Measurements from ENCODE around the gene VPS26B.
A peak's percentile ranks its signal among the peaks of the same experiment; 100 is the strongest.

Gene VPS26B

GRCh38 chr11:134271978-134272377 is 47.5 kb downstream of the VPS26B start:
- no peak for DNase-seq (ENCODE audit: low spot score)
- in situ Hi-C loops (cut with MboI; ENCODE audit: low sequenced_read_pairs, unreplicated experiment) = no loop called here
- no peak for TF ChIP-seq CTCF (IDR thresholded peaks at IDR 0.05; ENCODE audit: borderline replicate concordance, control extremely low read depth, extremely low read depth, insufficient read depth, missing control alignments)

DNA sequence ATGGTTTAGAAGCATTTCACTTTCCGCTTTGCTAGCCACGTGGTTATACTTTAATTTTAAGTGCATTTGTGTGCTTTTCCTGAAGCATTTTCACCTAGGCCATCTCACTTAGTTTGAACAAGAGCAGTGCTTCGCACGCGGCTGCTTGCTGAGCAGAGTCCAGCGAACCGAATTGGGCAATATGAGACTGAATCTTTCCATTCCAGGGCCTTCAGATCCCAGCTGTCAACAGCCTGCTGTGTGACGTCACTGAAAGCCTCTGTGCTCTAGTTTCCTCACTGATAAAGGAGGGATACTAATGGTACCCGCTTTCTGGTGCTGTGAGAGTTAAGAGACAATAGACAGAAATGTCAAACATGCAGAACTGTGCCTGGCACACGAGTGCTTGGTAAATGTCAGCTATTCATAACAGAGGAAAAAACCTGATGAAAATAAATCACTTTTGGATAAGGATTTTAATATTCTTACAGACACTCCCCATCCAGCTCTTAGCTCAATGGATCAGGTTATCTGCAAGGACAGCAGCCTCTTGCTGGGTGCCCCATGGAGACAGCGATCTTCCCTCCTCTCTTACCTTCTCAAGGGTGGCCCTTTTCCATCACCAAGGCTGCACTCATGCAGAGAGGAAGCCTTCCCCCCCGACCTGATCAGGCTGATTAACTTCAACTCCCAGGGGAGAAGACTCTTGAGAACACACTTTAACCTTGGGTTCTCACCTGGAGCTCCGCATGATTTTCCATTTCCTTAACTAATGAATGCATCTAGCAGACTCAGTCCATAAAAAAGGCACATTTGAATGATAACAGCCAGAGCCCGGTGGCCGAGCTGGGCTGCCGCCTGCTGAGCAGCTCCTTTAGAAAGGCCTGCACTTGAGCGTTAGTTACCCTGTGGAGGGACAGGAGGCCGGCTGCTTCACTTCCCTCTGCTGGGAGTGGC is 48.2 kb downstream of the VPS26B start:
- in situ Hi-C loops (cut with MboI; ENCODE audit: low sequenced_read_pairs, unreplicated experiment) = no loop called here
- DNase-seq (ENCODE audit: low spot score) = no peak
- TF ChIP-seq CTCF (IDR thresholded peaks at IDR 0.05; ENCODE audit: borderline replicate concordance, control extremely low read depth, extremely low read depth, insufficient read depth, missing control alignments) = no peak

DNA sequence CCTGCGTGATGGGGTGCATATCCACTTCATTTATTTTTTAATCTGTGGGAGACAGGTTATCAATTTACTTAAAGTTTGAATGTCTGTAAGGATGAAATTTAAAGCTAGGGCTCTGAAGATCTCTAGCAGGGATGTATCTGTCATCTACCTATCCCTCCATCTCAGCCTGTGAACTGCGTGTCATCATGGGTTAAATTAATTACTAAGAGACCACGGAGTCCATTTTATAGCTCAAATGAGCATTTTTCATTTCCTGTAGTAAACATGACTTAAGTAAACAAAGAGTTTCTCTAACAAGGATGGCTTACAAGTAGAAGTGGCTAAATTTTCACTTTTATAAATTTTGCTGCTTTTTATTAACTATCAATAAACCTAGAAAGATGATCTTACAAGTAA is 48.8 kb downstream of the VPS26B start:
- no peak for TF ChIP-seq CTCF (IDR thresholded peaks at IDR 0.05; ENCODE audit: borderline replicate concordance, control extremely low read depth, extremely low read depth, insufficient read depth, missing control alignments)
- no peak for DNase-seq (ENCODE audit: low spot score)
- in situ Hi-C loops (cut with MboI; ENCODE audit: low sequenced_read_pairs, unreplicated experiment) = no loop called here

DNA sequence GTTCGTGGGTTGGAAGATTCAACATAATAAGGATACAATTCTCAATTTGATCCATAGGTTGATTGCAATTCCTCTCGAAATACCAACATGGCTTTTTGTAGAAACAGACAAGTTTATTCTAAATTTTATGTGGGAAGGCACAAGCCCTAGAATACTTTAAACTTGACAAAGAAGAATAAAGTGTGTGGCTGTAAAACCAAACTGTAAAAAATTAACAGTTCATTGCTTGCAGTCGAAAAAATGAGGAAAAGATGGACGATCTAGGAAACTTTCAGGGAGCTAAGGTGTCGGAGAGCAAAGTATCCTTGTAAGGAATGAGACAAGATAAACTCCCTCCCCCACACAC is 50.7 kb downstream of the VPS26B start:
- in situ Hi-C loops (cut with MboI; ENCODE audit: low sequenced_read_pairs, unreplicated experiment) = no loop called here
- TF ChIP-seq CTCF (IDR thresholded peaks at IDR 0.05; ENCODE audit: borderline replicate concordance, control extremely low read depth, extremely low read depth, insufficient read depth, missing control alignments) = no peak
- DNase-seq (ENCODE audit: low spot score) = no peak

GRCh38 chr11:134275534-134276395 is 51.3 kb downstream of the VPS26B start, which contains the start of gene GLB1L3:
GLB1L3 (plus strand) TSS chr11:134276379; CDS start chr11:134276741, 362 bp downstream.
- peak; percentile 39 for TF ChIP-seq CTCF (IDR thresholded peaks at IDR 0.05; ENCODE audit: borderline replicate concordance, control extremely low read depth, extremely low read depth, insufficient read depth, missing control alignments)
- in situ Hi-C loops (cut with MboI; ENCODE audit: low sequenced_read_pairs, unreplicated experiment) = no loop called here
- peak; percentile 83 for DNase-seq (ENCODE audit: low spot score)

DNA sequence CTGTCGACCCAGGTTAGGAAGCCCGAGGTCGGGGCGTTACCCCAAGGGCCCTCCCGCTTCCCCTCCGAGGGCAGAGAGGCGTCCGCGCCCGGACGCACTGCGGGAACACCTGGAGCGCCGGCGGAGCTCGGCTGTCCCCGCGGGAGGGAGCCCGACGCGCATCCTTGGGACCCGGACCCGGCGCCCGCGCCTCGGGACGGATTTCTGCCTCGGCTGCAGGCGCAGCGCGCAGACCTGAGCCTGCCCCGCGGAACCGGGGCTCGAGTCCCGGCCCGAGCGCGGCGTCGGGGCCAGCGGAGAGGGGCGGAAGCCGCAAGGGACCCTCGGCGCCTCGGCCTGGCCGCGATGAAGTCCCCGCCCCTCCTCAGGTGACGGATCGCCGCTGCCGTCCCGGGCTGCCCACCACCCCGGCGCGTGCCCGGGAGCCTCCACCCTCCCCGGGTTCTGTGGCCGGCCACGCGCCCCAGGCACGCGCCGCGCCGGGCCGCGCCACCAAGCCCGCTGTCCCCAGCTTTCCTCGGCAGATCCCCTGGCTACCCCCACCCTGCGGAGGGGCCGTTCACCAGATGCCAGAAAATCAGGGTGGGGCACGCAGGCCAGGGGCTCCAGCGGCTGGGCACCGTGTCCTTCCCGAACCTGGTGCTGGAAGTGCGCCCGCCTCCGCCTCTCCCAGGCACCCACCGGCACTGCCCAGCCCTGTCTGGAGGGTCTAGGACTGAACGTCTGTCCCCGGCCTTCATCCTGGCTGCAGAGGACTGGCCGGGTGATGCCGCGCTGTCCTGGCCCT is 52.1 kb downstream of the VPS26B start:
- DNase-seq (ENCODE audit: low spot score) = peak; percentile 49
- in situ Hi-C loops (cut with MboI; ENCODE audit: low sequenced_read_pairs, unreplicated experiment) = no loop called here
- no peak for TF ChIP-seq CTCF (IDR thresholded peaks at IDR 0.05; ENCODE audit: borderline replicate concordance, control extremely low read depth, extremely low read depth, insufficient read depth, missing control alignments)
